ENCODE data around the gene DIRAS1.

- TF ChIP-seq CTCF (IDR thresholded peaks at IDR 0.05; ENCODE audit: insufficient read depth, low read length) (no peak), POLR2AphosphoS5 (IDR thresholded peaks at IDR 0.05; ENCODE audit: low read depth) (no peak), REST (IDR thresholded peaks at IDR 0.05; ENCODE audit: insufficient replicate concordance, low read depth) (no peak), SPI1 (IDR thresholded peaks at IDR 0.05; ENCODE audit: borderline replicate concordance, low read depth) (no peak)
These were observed 54.7 kb downstream of the DIRAS1 start for GRCh38 chr19:2666344-2666994.

Data from HL-60 (cell line).